Astrocyte (in vitro differentiated cells and primary cell): Measurements from ENCODE around the gene RGS2. TPM values are rescaled to one million over a fixed set of nuclear protein-coding genes. Genes with fewer than 3 reads are reported as not detected.

Experiments
- DNase-seq: peaks from one replicate; pipeline ENCODE4 v3.0.0-alpha.2; 2010; ENCODE audit warnings: low read depth
- FAIRE-seq: peaks from 2 replicates; lab custom pipeline; 2011; peaks lifted over from hg19 to GRCh38; lab: Jason Lieb, UNC
- H2AFZ ChIP-seq: 2 replicates; pipeline ENCODE4 v1.6.0; 2012; ENCODE audit warnings: low read depth, low read length, inconsistent platforms
- H3K27ac ChIP-seq: 2 replicates; pipeline ENCODE4 v1.5.1; 2011; ENCODE audit warnings: low read depth, low read length, inconsistent platforms
- H3K27me3 ChIP-seq: 2 replicates; pipeline ENCODE4 v1.6.0; 2011; ENCODE audit warnings: low read length, inconsistent platforms; ENCODE audit not compliant: insufficient read depth
- H3K36me3 ChIP-seq: 2 replicates; pipeline ENCODE4 v1.5.1; 2011; ENCODE audit warnings: low read length, inconsistent platforms; ENCODE audit not compliant: insufficient read depth
- H3K4me1 ChIP-seq: 2 replicates; pipeline ENCODE4 v1.5.1; 2011; ENCODE audit warnings: low read length, inconsistent platforms; ENCODE audit not compliant: insufficient read depth
- H3K4me2 ChIP-seq: 2 replicates; pipeline ENCODE4 v1.6.0; 2012; ENCODE audit warnings: low read length, inconsistent platforms
- H3K4me3 ChIP-seq: 2 replicates; pipeline ENCODE4 v1.5.1; 2011; ENCODE audit warnings: low read depth, mild to moderate bottlenecking, low read length, inconsistent platforms; ENCODE audit not compliant: insufficient read depth
- H3K79me2 ChIP-seq: 2 replicates; pipeline ENCODE4 v1.6.0; 2012; ENCODE audit warnings: mild to moderate bottlenecking, low read length, inconsistent platforms; ENCODE audit not compliant: insufficient read depth
- H3K9ac ChIP-seq: 2 replicates; pipeline ENCODE4 v1.6.0; 2012; ENCODE audit warnings: mild to moderate bottlenecking, low read length, inconsistent platforms
- H3K9me3 ChIP-seq: 2 replicates; pipeline ENCODE4 v1.5.1; 2012; ENCODE audit warnings: low read depth, mild to moderate bottlenecking, low read length, inconsistent platforms; ENCODE audit not compliant: insufficient read depth
- H4K20me1 ChIP-seq: 2 replicates; pipeline ENCODE4 v1.6.0; 2012; ENCODE audit warnings: low read length, inconsistent platforms; ENCODE audit not compliant: insufficient read depth
- H3K27ac Mint-ChIP-seq: one replicate; pipeline ENCODE4 v1.8.0; 2021; ENCODE audit warnings: mild to moderate bottlenecking, mixed read lengths; ENCODE audit not compliant: unreplicated experiment
- H3K27me3 Mint-ChIP-seq: one replicate; pipeline ENCODE4 v1.8.0; 2021; ENCODE audit warnings: low read depth, mixed read lengths; ENCODE audit not compliant: unreplicated experiment
- H3K36me3 Mint-ChIP-seq: one replicate; pipeline ENCODE4 v1.8.0; 2021; ENCODE audit warnings: low read depth, mixed read lengths; ENCODE audit not compliant: unreplicated experiment
- H3K4me1 Mint-ChIP-seq: one replicate; pipeline ENCODE4 v1.8.0; 2021; ENCODE audit warnings: low read depth, mixed read lengths; ENCODE audit not compliant: unreplicated experiment
- H3K4me3 Mint-ChIP-seq: one replicate; pipeline ENCODE4 v1.8.0; 2021; ENCODE audit warnings: mild to moderate bottlenecking, moderate library complexity, mixed read lengths; ENCODE audit not compliant: unreplicated experiment
- H3K9me3 Mint-ChIP-seq: one replicate; pipeline ENCODE4 v1.8.0; 2021; ENCODE audit warnings: mild to moderate bottlenecking, mixed read lengths; ENCODE audit not compliant: unreplicated experiment
- CTCF ChIP-seq: IDR thresholded peaks from 2 replicates; pipeline ENCODE4 v1.5.1; 2011; ENCODE audit warnings: low read depth, mild to moderate bottlenecking, inconsistent platforms, low read length, moderate library complexity; ENCODE audit not compliant: insufficient read depth
- EZH2 ChIP-seq: IDR thresholded peaks from 2 replicates; pipeline ENCODE4 v1.6.1; 2012; ENCODE audit warnings: mild to moderate bottlenecking, low read length, inconsistent platforms; ENCODE audit not compliant: insufficient read depth
- total RNA-seq: library from RNA; stranded (reverse); gene quantifications from 2 replicates; pipeline ENCODE4 v1.2.1, GENCODE V29; 2021

The RGS2 gene
- total RNA-seq, 1 donor from 2014 or later = 10.5 TPM

- no peaks in the 10 kb centered on the region for H3K9me3 ChIP-seq
- no peak overlapping the region for H2AFZ ChIP-seq
- no peaks in the 10 kb centered on the region for H3K27me3 ChIP-seq
- H3K4me3 ChIP-seq = no peak overlapping the region
- Mint-ChIP-seq H3K27me3 (no peaks in the 10 kb centered on the region), H3K27ac (no peak overlapping the region), H3K4me1 (peaks cover 2% of the 10 kb centered on the region), H3K36me3 (no peaks in the 10 kb centered on the region), H3K4me3 (no peak overlapping the region), H3K9me3 (no peaks in the 10 kb centered on the region)
- FAIRE-seq = no peak
- no peak for DNase-seq
- no peaks in the 10 kb centered on the region for H3K4me1 ChIP-seq
- H4K20me1 ChIP-seq = no peaks in the 10 kb centered on the region
- H3K79me2 ChIP-seq = no peaks in the 10 kb centered on the region
- H3K36me3 ChIP-seq = no peaks in the 10 kb centered on the region
- H3K9ac ChIP-seq = no peak overlapping the region
- no peak for TF ChIP-seq EZH2
- TF ChIP-seq CTCF = no peak
- no peak overlapping the region for H3K4me2 ChIP-seq
- H3K27ac ChIP-seq = no peak overlapping the region
Measured at GRCh38 chr1:192839162-192840066, 30.6 kb downstream of the RGS2 start.

- H3K79me2 ChIP-seq = no peaks in the 10 kb centered on the region
- FAIRE-seq (no peak), DNase-seq (no peak)
- no peaks in the 10 kb centered on the region for H4K20me1 ChIP-seq
- H3K27ac ChIP-seq = no peak overlapping the region
- no peak overlapping the region for H3K27ac Mint-ChIP-seq
- H3K4me3 Mint-ChIP-seq = no peak overlapping the region
- H3K4me3 ChIP-seq = no peak overlapping the region
- H3K4me1 Mint-ChIP-seq = no peaks in the 10 kb centered on the region
- no peak overlapping the region for H2AFZ ChIP-seq
- no peak for TF ChIP-seq EZH2
- TF ChIP-seq CTCF = no peak
- no peak overlapping the region for H3K9ac ChIP-seq
- no peaks in the 10 kb centered on the region for H3K9me3 ChIP-seq
- H3K36me3 ChIP-seq = no peaks in the 10 kb centered on the region
- H3K9me3 Mint-ChIP-seq = no peaks in the 10 kb centered on the region
- H3K27me3 ChIP-seq = no peaks in the 10 kb centered on the region
- H3K4me1 ChIP-seq = no peaks in the 10 kb centered on the region
- H3K4me2 ChIP-seq = no peak overlapping the region
- no peaks in the 10 kb centered on the region for H3K36me3 Mint-ChIP-seq
- H3K27me3 Mint-ChIP-seq = no peaks in the 10 kb centered on the region
Measured at GRCh38 chr1:192844360-192844759, 35.5 kb downstream of the RGS2 start.

GRCh38 chr1:192846950-192847349 is 38.1 kb downstream of the RGS2 start:
- Histone ChIP-seq H3K4me2 (no peak overlapping the region), H3K36me3 (no peaks in the 10 kb centered on the region), H3K27me3 (no peaks in the 10 kb centered on the region), H3K4me1 (no peaks in the 10 kb centered on the region), H3K79me2 (no peaks in the 10 kb centered on the region), H3K9me3 (no peaks in the 10 kb centered on the region), H3K4me3 (no peak overlapping the region), H4K20me1 (no peaks in the 10 kb centered on the region), H3K9ac (no peak overlapping the region), H3K27ac (no peak overlapping the region), H2AFZ (no peak overlapping the region)
- no peaks in the 10 kb centered on the region for H3K36me3 Mint-ChIP-seq
- DNase-seq = no peak
- no peak overlapping the region for H3K4me3 Mint-ChIP-seq
- TF ChIP-seq EZH2 (no peak), CTCF (no peak)
- peaks cover 3% of the 10 kb centered on the region for H3K4me1 Mint-ChIP-seq
- no peak overlapping the region for H3K27ac Mint-ChIP-seq
- no peak for FAIRE-seq
- H3K9me3 Mint-ChIP-seq = no peaks in the 10 kb centered on the region
- H3K27me3 Mint-ChIP-seq = no peaks in the 10 kb centered on the region
